GM19351 (cell line): ENCODE measurements around the gene RBBP8NL.

Source experiments
- ATAC-seq: cut with Tn5 transposase; IDR thresholded peaks from one replicate; pipeline ENCODE4 v1.9.1; 2021; ENCODE audit warnings: mild to moderate bottlenecking, moderate library complexity; ENCODE audit not compliant: unreplicated experiment

The RBBP8NL gene

DNA sequence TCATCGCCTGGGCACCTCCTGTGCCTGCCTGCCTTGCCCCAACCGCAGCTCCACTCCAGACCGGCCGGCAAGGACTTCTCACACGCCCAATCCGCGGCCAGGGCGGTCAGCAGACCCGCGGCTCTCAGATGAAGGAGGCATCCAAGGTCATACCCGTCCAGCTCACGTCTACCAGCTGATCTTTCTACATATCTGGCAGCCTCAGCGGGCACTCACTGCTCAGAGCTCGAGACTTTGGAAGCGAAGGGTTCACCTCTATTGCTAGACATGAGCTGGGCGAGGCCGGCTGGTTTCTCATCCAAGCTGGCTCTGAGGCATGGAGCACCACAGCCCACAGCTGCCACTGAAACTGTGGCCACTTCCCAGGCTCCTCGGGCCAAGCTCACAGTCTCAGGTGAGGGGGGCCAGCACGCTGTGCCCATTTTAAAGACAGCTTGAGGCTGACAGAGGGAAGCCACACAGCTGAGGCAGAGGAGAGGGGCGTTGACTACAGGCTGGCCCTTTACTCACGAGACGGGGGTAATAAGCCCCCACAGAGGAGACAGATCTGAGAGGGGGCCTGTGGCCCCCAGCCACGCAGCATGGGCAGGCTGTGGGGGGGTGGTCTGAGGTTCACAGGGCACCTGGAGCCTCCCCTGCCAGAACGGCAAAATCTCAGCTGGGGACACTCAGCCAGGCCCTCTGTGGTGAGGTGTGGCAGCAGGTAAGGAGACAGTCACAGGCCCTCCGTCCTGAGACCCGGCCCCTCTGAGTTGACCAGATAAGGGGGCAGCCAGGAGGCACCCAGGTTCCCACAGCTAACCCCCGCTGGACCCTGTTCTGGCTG lies 62.2 kb downstream of the RBBP8NL start:
- no peak for ATAC-seq

DNA sequence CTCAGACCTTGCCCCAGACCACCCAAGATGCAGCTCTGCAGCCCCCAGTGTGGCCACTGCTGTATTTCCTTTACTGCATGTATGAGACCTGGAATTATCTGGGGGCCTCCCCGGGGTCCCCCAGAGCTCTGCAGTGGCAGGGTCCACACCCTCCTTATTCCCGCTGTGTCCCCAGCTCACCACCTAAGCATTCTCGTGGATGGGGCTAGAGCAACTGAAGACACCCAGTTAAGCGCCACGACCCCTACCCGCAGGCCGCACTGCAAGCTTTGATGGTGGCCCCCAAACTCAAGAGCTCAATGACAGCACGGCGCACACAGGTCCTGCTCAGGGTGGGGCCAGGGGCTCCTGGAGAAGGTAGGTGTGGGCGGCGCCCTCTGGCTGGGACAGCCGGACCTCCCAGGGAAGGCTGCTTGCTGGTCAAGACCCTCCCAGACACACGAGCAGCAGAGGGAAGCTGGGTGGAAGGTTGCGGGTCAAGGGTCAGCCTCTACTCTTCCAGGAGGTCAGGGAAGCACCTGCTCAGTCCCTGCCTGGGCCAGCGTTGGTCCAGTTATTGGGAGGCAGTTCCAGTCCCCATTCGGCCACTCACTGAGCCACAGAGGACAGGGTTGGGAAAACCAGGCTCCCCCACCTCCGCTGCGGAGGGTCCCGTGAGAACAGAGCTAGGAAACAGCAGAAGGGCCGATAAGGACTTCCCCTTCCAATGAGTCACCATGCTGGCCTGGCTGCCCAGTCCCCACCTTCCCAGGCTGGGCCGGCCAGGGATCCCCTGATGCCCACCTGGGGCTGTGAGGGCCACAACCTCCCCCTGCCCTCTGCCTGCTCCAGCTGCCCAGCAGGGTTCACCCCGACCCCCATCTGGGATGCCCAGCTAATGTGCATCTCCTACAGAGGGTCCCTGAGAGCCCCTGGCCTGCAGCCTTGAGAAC lies 63.2 kb downstream of the RBBP8NL start:
- ATAC-seq = no peak

DNA sequence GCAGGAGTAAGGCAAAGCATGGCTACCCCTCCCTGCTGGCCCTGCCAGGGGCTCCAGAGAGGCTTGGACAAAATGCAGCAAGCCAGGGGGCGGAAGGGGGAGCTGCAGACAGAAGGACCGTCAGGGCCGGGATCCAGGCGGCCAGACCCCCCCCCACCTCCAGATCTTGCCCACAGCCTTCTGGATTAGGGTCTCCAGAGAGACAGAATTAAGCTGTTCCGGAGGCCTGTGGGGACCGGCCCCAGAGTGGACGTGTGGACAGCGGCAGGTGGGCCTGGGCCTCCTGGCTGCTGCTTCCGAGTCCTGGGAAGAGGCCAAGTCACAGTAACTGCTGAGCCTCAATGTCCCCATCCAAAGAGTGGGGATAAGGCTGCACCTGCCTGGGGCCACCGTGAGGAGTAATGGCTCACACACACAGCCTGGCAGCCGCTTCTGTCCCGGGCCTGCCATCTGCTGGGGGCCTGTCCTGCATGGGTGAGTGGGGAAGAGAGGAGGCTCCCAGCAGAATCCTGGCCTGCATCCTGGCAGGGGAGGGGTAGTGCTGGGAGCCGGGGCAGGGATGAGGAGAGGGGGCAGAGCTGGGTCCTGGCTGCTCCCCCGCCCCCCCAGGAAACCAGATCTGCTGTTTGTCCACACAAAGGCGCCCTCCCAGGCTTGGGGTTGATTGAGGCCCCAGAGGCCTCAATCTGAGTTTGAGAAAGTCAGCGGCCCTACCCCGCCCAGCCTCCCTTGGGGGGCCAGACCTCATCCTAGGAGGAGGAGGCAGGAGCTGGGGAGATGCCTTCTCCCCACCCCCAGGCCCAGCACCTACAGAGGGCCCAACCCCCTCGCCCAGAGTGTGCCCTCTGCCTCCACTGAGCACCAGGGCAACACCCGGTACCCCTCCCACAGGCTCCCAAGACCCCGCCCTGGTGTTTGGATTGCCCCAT lies 64.1 kb downstream of the RBBP8NL start:
- no peak for ATAC-seq

GRCh38 chr20:62362590-62362940 lies 64.8 kb downstream of the RBBP8NL start:
- no peak for ATAC-seq

DNA sequence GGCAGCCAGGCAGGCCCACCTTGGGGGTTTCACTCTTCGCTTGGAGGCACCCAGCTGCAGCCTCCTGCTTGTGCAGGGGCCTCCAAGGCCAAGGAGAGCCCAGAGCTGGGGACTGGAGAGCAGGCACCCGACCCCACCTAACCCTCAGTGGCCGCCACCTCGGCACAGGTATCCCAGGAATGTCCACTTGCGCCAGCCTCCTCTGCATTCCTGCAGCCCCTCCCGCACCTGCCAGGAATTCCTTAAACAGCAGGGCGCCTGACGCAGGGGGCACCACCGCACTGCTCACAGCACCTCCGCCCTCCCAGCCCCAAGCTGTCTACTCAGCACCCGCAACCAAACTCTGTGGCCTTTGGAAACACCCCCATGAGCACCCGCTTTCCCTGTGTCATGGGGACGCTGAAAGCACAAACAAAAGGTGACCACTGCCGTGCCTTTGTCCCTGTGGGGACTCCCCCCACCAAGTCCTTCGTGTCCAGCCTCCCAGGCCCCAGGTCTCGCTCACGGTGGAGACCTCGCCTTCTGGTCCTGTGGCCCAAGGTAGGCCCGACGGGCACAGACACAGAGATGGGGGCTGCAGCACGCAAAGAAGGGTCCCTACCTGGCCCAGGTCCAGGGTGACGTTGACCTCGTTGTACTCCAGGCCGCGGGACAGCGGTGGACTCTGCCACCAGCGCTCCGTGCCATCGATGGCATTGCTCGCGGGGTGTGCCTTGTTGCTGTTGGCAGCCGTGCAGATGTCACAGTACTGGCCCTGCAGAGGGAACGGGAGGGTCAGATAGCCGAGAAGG lies 65.3 kb downstream of the RBBP8NL start:
- no peak for ATAC-seq

DNA sequence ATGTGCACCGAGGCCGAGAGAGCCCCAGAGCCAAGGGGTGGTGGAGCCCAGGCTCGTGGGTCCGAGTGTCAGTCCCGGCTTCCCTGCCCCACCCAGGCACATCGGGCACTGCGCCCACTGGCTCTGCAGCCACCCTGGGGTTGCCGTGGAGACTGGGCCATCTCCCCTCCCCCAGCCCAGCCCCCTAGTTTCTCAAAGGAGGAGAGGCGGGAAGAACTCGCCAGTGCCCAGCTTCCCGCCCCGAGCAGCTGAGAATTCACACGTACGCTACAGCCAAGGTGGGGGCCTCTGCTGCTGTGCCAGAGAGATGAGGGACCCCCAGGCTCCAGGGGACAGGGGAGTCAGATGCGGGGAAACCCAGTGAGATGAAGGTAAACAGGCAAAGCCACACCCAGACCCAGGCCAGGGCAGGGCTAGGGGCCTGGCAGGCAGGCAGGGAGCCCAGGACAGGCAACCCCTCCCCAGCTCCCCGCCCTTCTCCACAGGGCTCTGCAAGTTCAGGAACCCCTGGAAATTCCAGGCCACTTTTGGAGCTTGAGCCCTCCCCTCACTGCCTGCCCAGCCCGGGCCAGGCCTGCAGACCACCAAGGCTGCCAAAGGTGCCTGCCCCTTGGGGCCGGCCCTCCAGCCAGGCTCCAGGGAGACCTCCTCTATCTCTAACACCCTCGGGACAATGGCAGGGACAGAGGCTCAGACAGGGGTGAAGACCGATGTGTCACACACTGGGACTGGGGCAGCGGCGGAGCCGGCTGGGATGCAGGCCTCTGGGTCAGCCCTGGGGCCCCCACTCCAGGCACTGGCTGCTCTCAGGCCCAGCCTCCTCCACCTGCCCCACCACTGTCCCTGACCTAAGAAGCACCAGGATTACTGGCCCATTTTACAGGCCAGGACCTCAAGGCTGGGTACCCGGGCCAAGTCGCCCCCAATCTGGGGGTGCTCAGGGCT lies 66.2 kb downstream of the RBBP8NL start:
- ATAC-seq = no peak
